Measurements from ENCODE around the gene SLC46A3. TPM values are rescaled to one million over a fixed set of nuclear protein-coding genes. Genes with fewer than 3 reads are reported as not detected.

SLC46A3 gene
- total RNA-seq: 0.45 and 0.84 TPM in 2 replicates

GRCh38 chr13:28718543-28719226 lies at the start of gene SLC46A3:
Gene SLC46A3 (minus strand): TSS chr13:28718970. CDS start chr13:28717998, 972 bp downstream.

DNA sequence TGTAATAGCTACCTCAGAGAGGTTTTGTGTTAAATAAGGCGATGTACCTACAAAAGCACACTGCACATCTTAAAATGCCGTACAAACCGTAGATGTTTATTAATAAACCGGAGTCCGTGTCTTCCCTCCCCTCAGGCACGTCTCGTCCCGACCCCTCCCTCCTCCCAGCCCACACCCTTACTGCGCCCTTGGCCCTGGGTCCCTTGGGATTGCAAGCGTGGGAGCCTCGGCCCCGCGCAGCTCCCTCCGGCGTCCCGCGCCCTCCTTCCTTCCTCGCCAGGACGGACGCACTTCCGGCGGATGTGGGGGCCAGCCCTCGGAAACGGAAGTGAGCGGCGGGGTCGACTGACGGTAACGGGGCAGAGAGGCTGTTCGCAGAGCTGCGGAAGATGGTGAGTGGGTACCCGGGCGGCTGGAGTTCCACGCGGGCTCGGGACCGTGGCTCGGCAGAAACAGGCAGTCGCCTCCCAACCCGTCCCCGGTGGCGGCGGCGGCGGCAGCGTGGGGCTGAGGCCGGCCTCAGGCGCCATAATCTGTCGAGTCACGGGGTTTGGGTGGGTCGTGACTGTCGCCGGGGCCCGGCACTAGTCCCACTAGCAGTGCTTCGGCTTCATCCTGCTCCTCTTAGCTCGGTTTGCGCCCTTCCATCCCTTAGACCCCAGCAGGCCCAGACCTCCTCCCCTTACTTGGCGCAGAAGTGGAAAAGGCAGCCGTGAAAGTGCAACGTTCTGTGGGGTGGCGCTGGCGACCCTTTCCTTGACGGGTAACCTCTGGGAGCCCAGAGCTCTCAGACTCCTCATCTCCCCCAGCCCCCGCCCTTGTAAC lies 59.8 kb downstream of the SLC46A3 start, which contains the start of gene POMP:
POMP (plus strand) TSS at position 335 of the 825 bp plus-strand sequence; CDS start at position 390, 55 bp downstream.

Other genes starting within 250 kb of the SLC46A3 start
- gene FLT1, start 223.8 kb downstream of the SLC46A3 start, total RNA-seq: 0.50 and 0.59 TPM in 2 replicates
- gene POMP, start 59.8 kb downstream of the SLC46A3 start, total RNA-seq: 65.3 and 69.6 TPM in 2 replicates
- not detected in 2 replicates for gene MTUS2, start 101.4 kb upstream of the SLC46A3 start, total RNA-seq